Stimulated activated CD4-positive, alpha-beta T cell treated with anti-CD3 and anti-CD28 coated beads, Interleukin-1b, Interleukin-23, amount 100 ng/mL, for 48 hours (primary cell): ENCODE data around the gene ACSS1.

Experiments used
- DNase-seq: peaks from one replicate; pipeline ENCODE4 v3.0.0-alpha.2; 2020

ACSS1 gene

DNA sequence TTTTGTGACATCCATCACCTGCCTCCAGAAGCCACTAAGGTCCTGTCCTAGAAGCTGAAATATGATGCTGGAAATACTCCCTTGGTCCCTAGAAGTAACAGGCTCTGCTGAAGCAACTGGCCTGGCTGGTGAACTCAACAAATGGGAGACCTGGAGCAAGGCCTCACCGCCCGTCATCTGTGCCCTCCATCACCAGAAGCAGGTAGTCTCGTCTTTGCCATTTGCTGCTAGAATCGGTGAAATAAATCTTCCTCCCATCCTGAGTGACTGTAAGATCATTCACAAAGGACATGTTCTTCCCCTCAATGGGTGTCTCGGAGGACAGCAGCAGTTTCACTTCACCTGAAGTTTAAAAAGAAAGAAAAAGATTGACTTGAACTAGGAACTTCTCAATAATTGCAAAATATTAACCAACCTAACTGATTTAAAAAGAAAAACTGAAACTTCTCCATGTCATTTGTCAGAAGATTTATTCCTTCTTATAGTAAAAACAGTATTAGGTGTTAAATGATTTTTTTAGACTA lies 87.8 kb downstream of the ACSS1 start:
- no peak for DNase-seq

GRCh38 chr20:24969186-24970029 lies 88.5 kb downstream of the ACSS1 start:
- DNase-seq: no peak

- no peak for DNase-seq
These were observed 89.6 kb downstream of the ACSS1 start for GRCh38 chr20:24968278-24968800.

GRCh38 chr20:24966317-24967012 lies 91.5 kb downstream of the ACSS1 start:
- no peak for DNase-seq

DNA sequence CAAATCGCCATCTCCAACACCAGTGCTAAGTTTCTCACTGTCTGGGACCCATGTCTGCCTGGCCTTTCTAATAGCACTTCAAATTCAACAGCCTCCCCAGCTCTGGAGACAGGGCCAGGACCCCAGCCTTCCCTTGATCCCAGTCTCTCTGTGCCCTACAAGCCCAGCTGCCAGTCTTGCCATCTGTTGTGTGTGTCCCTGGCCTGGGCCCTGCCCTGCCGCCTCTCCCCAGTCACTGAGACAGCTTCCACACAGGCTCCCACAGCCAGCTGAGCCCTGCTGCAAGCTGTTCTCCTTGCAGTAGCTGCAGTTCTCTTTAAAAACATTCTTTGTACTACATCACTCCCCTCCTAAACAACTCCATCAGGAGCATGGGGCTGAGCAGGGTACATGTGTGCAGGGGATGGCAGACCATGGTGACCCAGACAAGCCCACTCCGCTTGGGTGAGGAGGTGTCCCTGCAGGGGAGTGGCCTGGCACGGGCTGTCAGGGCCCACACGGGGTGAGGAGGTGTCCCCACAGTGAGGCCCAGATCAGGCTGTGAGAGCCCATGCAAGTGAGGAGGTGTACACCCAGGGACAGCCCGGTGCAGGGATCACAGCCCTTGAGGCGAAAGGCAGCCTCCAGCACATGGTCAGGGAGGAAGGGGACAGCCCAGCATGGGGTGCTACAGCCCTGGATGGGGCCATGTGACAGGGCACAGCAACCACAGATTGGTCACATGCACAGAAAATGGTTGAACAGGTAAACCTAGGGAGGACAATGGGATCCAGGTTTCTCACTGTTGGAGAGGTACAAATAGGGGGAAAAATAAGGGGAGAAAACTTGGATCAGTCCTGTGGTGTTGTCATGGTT lies 92.6 kb downstream of the ACSS1 start:
- DNase-seq: no peak

- no peak for DNase-seq
These were observed 93.5 kb downstream of the ACSS1 start for GRCh38 chr20:24964506-24964840.

GRCh38 chr20:24963672-24964505 lies 94.0 kb downstream of the ACSS1 start:
- DNase-seq: no peak

DNA sequence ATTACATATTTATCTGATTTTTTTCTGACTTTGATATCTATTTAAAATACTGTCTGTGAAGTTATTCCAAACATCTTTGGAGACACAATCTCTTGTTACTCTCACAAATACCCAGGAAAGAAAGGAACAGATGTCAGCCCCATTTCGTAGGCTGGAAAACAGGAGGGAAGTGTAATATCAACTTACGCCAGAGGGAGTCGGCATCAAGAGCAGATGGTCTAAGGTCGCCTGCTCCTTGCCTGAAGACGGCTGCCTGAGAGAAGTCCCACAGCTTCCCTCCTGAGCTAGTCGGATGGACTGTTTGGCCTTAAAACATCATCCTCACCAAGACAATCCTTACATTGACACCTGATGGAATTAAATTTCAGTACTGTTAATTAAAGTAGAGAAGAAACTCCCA lies 95.4 kb downstream of the ACSS1 start:
- no peak for DNase-seq

GRCh38 chr20:24962182-24962492 lies 95.8 kb downstream of the ACSS1 start:
- DNase-seq: no peak

DNA sequence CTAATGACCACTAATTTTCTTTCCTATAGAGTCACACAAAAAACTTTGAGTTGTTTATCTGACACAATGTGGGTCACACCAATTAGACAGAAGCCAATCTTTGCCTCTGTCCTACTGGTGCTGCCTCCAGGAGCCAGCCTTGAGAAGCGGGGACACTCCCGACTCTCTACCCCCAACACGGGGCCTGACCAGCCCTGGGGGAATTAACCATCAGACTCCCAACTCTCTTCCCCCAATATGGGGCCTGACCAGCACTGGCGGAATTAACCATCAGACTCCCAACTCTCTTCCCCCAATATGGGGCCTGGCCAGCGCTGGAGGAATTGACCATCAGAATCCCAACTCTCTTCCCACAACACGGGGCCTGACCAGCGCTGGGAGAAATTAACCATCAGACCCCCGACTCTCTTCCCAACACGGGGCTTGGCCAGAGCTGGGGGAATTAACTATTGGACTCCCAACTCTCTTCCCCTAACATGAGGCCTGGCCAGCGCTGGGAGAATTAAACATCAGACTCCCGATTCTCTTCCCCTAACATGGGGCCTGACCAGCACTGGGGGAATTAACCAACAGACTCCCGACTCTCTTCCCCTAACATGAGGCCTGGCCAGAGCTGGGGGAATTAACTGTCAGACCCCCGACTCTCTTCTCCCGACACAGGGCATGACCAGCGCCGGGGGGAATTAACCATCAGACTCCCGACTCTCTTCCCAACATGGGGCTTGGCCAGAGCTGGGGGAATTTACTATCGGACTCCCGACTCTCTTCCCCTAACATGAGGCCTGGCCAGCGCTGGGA lies 96.4 kb downstream of the ACSS1 start:
- no peak for DNase-seq

GRCh38 chr20:24960861-24961260 lies 97.1 kb downstream of the ACSS1 start:
- DNase-seq: no peak

GRCh38 chr20:24960302-24960801 lies 97.6 kb downstream of the ACSS1 start:
- no peak for DNase-seq

DNA sequence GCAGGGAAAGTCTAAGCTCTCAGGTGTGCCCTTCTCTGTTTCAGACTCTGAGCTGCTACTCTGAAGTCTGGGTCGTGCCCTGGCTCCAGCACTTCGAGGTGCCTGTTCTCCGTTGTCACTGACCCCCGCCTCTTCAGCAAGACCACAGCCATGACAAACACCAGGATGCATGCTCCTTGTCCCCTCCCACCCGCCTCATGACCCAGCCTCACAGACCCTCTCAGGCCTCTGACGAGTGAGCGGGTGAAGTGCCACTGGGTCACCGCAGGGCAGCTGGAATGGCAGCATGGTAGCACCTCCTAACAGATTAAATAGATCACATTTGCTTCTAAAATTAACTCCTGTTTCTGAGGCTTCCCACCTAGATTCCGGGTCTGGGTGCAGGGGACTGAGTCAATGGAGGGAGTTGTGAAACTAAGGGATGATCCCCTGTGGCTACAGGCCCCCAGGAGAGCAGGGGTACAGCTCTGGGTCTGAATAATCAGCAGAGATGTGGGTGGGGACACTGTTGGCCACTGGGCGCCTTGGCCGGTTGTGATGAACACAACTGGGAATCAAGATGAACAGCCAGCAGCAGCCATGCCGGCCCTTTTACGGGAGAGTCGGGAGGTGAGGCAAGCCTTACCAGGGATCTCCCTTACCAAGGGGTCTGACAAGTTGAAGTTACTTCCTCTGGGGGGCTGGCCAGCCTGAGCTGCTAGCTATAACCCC lies 98.2 kb downstream of the ACSS1 start:
- no peak for DNase-seq

DNA sequence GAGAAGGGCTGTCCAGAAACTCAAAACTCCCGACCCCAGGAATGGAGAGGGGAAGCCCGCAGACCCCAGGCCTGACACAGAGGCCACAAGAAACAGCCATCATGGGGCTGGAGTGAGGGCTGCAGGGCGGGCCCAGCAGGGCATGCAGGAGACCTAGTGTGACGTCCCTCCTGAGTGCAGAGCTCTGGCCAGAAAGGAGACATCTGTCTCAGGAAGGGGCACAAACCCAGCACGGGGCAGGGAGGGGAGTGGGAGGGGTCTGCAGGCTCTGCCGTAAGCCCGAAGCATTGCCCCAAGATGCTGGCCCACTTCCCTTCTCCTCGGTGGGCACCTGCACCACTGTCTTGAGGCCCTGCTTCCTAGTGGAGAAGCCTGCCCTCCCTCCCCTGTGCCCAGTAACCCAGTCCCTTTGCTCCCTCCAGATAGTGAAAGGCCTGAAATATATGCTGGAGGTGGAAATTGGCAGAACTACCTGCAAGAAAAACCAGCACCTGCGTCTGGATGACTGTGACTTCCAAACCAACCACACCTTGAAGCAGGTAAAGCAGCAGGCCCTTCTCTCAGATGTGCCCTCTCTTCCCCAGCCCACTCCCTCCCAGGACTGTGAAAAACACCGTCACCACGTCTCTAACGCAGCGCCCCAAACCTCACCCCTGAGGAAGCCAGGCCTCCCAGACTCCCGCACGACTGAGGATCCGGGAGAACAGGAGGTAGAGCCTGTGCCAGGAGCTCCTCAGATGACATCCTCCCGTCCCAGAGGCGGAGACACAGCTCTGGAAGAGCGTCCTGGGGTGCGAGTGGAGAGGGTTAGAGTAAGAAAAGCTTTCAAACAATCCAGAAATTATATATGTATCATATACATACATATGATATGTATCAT lies 99.2 kb downstream of the ACSS1 start:
- no peak for DNase-seq

- DNase-seq: no peak
These were observed 100.5 kb downstream of the ACSS1 start for GRCh38 chr20:24957326-24958016.
